Common myeloid progenitor, CD34-positive (primary cell): ENCODE data around the gene AUTS2.

Experiments
- CTCF ChIA-PET: fragments of 350-600 bp; sonication (Branson Sonifier 250); formaldehyde crosslinking; loops from one replicate; lab custom pipeline; 2021; ENCODE audit warnings: antibody characterized with exemption; lab: Charles Lee
- POLR2A ChIA-PET: fragments of 350-600 bp; sonication (Branson Sonifier 250); formaldehyde crosslinking; loops from one replicate; lab custom pipeline; 2021; ENCODE audit warnings: antibody characterized with exemption; lab: Charles Lee
- DNase-seq, 3 donors: peaks; one replicate each; pipeline versions ENCODE4 v3.0.0 to v3.0.0-alpha.2; 2013
- H3K27ac ChIP-seq, 2 experiments: 1 replicate in 1 of 2; 2 replicates in 1 of 2; pipeline ENCODE4 v1.7.0; 2013; ENCODE audit warnings: inconsistent platforms in 2 of 2, low read length in 2 of 2, mild to moderate bottlenecking in 2 of 2, low read depth in 1 of 2, moderate library complexity in 1 of 2; ENCODE audit not compliant: severe bottlenecking in 2 of 2, insufficient read depth in 1 of 2, poor library complexity in 1 of 2
- H3K27me3 ChIP-seq, 5 experiments: replicated peaks in 2 of 5; 1 replicate in 3 of 5; 2 replicates in 2 of 5; pipeline versions ENCODE4 v1.6.1 to v1.7.0; 2013; ENCODE audit warnings: low read length in 4 of 5, mild to moderate bottlenecking in 2 of 5, moderate library complexity in 2 of 5, inconsistent platforms in 1 of 5; ENCODE audit not compliant: insufficient read depth in 5 of 5, control insufficient read depth in 4 of 5
- H3K36me3 ChIP-seq, 4 experiments: 1 replicate in 2 of 4; 2 replicates in 2 of 4; pipeline versions ENCODE4 v1.6.1 to v1.7.0; 2013; ENCODE audit warnings: low read length in 3 of 4, control low read depth in 1 of 4, mild to moderate bottlenecking in 1 of 4; ENCODE audit not compliant: control insufficient read depth in 4 of 4, insufficient read depth in 4 of 4
- H3K4me1 ChIP-seq, 4 experiments: 1 replicate in 3 of 4; 2 replicates in 1 of 4; pipeline versions ENCODE4 v1.6.1 to v1.7.1; 2013; ENCODE audit warnings: low read length in 3 of 4, mild to moderate bottlenecking in 3 of 4, control low read depth in 1 of 4, inconsistent platforms in 1 of 4, moderate library complexity in 1 of 4; ENCODE audit not compliant: control insufficient read depth in 4 of 4, insufficient read depth in 4 of 4; ENCODE audit errors: control extremely low read depth in 1 of 4
- H3K4me3 ChIP-seq, 7 experiments: 1 replicate in 4 of 7; 2 replicates in 3 of 7; pipeline versions ENCODE4 v1.5.1 to v1.7.0; 2013; ENCODE audit warnings: mild to moderate bottlenecking in 7 of 7, low read length in 6 of 7, moderate library complexity in 6 of 7, inconsistent platforms in 2 of 7, low read depth in 2 of 7, control low read depth in 1 of 7; ENCODE audit not compliant: insufficient read depth in 4 of 7, control insufficient read depth in 1 of 7; ENCODE audit errors: extremely low read depth in 1 of 7
- H3K9me3 ChIP-seq, 5 experiments: 1 replicate in 4 of 5; 2 replicates in 1 of 5; pipeline versions ENCODE4 v1.6.1 to v1.7.1; 2013; ENCODE audit warnings: low read length in 4 of 5, mild to moderate bottlenecking in 2 of 5, inconsistent platforms in 1 of 5, low read depth in 1 of 5, moderate library complexity in 1 of 5; ENCODE audit not compliant: control insufficient read depth in 4 of 5, insufficient read depth in 2 of 5; ENCODE audit errors: control extremely low read depth in 1 of 5
- WGBS: methylation state at CpG from one replicate; pipeline ENCODE4 v1.1.5; 2013; ENCODE audit not compliant: insufficient coverage; 5-methylcytosine and 5-hydroxymethylcytosine counted together

The AUTS2 gene

GRCh38 chr7:70029993-70030392 lies 431.7 kb downstream of the AUTS2 start:
- WGBS, result no CpG with 5 or more reads among the region's 1 CpG
- Histone ChIP-seq H3K9me3 (peaks cover 0 to 3% (median 0%) of the 10 kb centered on the region in 5 experiments), H3K36me3 (no peaks in the 10 kb centered on the region), H3K27me3 (no peaks in the 10 kb centered on the region), H3K4me1 (no peaks in the 10 kb centered on the region), H3K4me3 (no peak overlapping the region), H3K27ac (no peak overlapping the region)
- no peak for DNase-seq
- CTCF ChIA-PET, result interaction anchor here (1.4 kb wide), 1 partner anchor 14 kb away, joined by 3 read pairs; no protein-coding TSS in a partner anchor
- POLR2A ChIA-PET, result no interaction called here

- Histone ChIP-seq H3K27me3 (no peaks in the 10 kb centered on the region), H3K36me3 (no peaks in the 10 kb centered on the region), H3K9me3 (peaks cover 0 to 3% (median 0%) of the 10 kb centered on the region in 5 experiments), H3K4me3 (no peak overlapping the region), H3K4me1 (no peaks in the 10 kb centered on the region), H3K27ac (no peak overlapping the region)
- ChIA-PET POLR2A (no interaction called here), CTCF (interaction anchor here (1.4 kb wide), 1 partner anchor 15 kb away, joined by 3 read pairs; no protein-coding TSS in a partner anchor)
- WGBS, result no CpG with 5 or more reads among the region's 3 CpGs
- no peak for DNase-seq
These were observed 432.5 kb downstream of the AUTS2 start for GRCh38 chr7:70030745-70031144.

- POLR2A ChIA-PET, result no interaction called here
- no peak overlapping the region for H3K27ac ChIP-seq
- 96% methylated on average over 3 of the region's 4 CpGs for WGBS
These were observed 433.0 kb downstream of the AUTS2 start for GRCh38 chr7:70031245-70031644.

GRCh38 chr7:70032649-70033048 lies 434.4 kb downstream of the AUTS2 start:
- no peak for DNase-seq
- Histone ChIP-seq H3K4me3 (no peak overlapping the region), H3K36me3 (no peaks in the 10 kb centered on the region), H3K27ac (no peak overlapping the region), H3K27me3 (no peaks in the 10 kb centered on the region), H3K9me3 (peaks cover 0 to 3% (median 0%) of the 10 kb centered on the region in 5 experiments), H3K4me1 (no peaks in the 10 kb centered on the region)
- CTCF ChIA-PET, result interaction anchor here (1.5 to 1.7 kb wide), 2 partner anchors 10 to 22 kb away, joined by 4 to 9 read pairs; no protein-coding TSS in a partner anchor
- POLR2A ChIA-PET, result no interaction called here

More at GRCh38 chr7:70031245-70031644, 433.0 kb downstream of the AUTS2 start:
- CTCF ChIA-PET, result no interaction called here
- no peaks in the 10 kb centered on the region for H3K27me3 ChIP-seq
- peaks cover 0 to 3% (median 0%) of the 10 kb centered on the region in 5 experiments for H3K9me3 ChIP-seq
- DNase-seq, result no peak
- H3K4me1 ChIP-seq, result no peaks in the 10 kb centered on the region
- H3K4me3 ChIP-seq, result no peak overlapping the region
- H3K36me3 ChIP-seq, result no peaks in the 10 kb centered on the region

- no peak overlapping the region for H3K27ac ChIP-seq
- H3K36me3 ChIP-seq, result no peaks in the 10 kb centered on the region
- POLR2A ChIA-PET, result no interaction called here
- H3K9me3 ChIP-seq, result peaks cover 0 to 3% (median 0%) of the 10 kb centered on the region in 5 experiments
- H3K27me3 ChIP-seq, result no peaks in the 10 kb centered on the region
- H3K4me1 ChIP-seq, result no peaks in the 10 kb centered on the region
- DNase-seq, result peak in 2 of 3 donors; percentile 21 to 25
- no peak overlapping the region for H3K4me3 ChIP-seq
- CTCF ChIA-PET, result interaction anchor here (1.5 to 2.1 kb wide), 3 partner anchors 7 to 22 kb away, joined by 4 to 9 read pairs (median 5); no protein-coding TSS in a partner anchor
These were observed 435.0 kb downstream of the AUTS2 start for GRCh38 chr7:70033226-70033625.

- Histone ChIP-seq H3K27me3 (no peaks in the 10 kb centered on the region), H3K4me1 (no peaks in the 10 kb centered on the region), H3K4me3 (no peak overlapping the region), H3K9me3 (peaks cover 0 to 3% (median 0%) of the 10 kb centered on the region in 5 experiments), H3K27ac (no peak overlapping the region), H3K36me3 (no peaks in the 10 kb centered on the region)
- CTCF ChIA-PET, result interaction anchor here (2.1 kb wide), 1 partner anchor 9 kb away, joined by 5 read pairs; no protein-coding TSS in a partner anchor
- POLR2A ChIA-PET, result no interaction called here
- no peak for DNase-seq
These were observed 436.7 kb downstream of the AUTS2 start for GRCh38 chr7:70034999-70035398.

GRCh38 chr7:70035519-70035918 lies 437.2 kb downstream of the AUTS2 start:
- no peak overlapping the region for H3K27ac ChIP-seq
- peaks cover 0 to 3% (median 0%) of the 10 kb centered on the region in 5 experiments for H3K9me3 ChIP-seq
- H3K36me3 ChIP-seq, result no peaks in the 10 kb centered on the region
- H3K27me3 ChIP-seq, result no peaks in the 10 kb centered on the region
- CTCF ChIA-PET, result interaction anchor here (1.0 to 2.1 kb wide), 2 partner anchors 10 to 14 kb away, joined by 3 to 5 read pairs; no protein-coding TSS in a partner anchor
- POLR2A ChIA-PET, result no interaction called here
- 83% methylated on average over 2 of the region's 4 CpGs for WGBS
- no peak overlapping the region for H3K4me3 ChIP-seq
- H3K4me1 ChIP-seq, result no peaks in the 10 kb centered on the region
- DNase-seq, result no peak
